HepG2 (cell line): ENCODE results near the gene SLC16A3. TPM values are rescaled to one million over a fixed set of nuclear protein-coding genes. Genes with fewer than 3 reads are reported as not detected.
A peak's percentile ranks its signal among the peaks of the same experiment; 100 is the strongest.

Experiments used
- BRCA1 ChIP-seq: sonication (generic); formaldehyde crosslinking; IDR thresholded peaks from 2 replicates; pipeline ENCODE4 v1.4.0; 2020; ENCODE audit warnings: missing genetic modification reagents
- FOXK1 ChIP-seq: sonication (generic); formaldehyde crosslinking; IDR thresholded peaks from 2 replicates; pipeline ENCODE4 v1.4.0; 2020; ENCODE audit warnings: low read depth, missing genetic modification reagents, borderline replicate concordance
- HDAC6 ChIP-seq: fragments of 200-600 bp; sonication (generic); IDR thresholded peaks from 2 replicates; pipeline ENCODE4 v1.7.0; 2017; ENCODE audit warnings: mild to moderate bottlenecking, antibody characterized with exemption, low read length, low read depth
- HNRNPUL1 ChIP-seq: fragments of 200-400 bp; formaldehyde crosslinking; IDR thresholded peaks from 2 replicates; pipeline ENCODE4 v1.6.1; 2017; ENCODE audit warnings: low read depth, mild to moderate bottlenecking, low read length, moderate library complexity
- MAZ ChIP-seq, 2 experiments: sonication (generic) in 1 of 2; formaldehyde crosslinking in 1 of 2; IDR thresholded peaks; 2 replicates each; pipeline versions ENCODE4 v1.5.0 to v1.6.1; 2012 to 2020; ENCODE audit warnings: low read depth in 2 of 2, mild to moderate bottlenecking in 2 of 2, borderline replicate concordance in 1 of 2, improper control_type of control experiment in 1 of 2, low read length in 1 of 2, missing genetic modification reagents in 1 of 2, moderate library complexity in 1 of 2
- SIN3B ChIP-seq: fragments of 150-350 bp; IDR thresholded peaks from 2 replicates; pipeline ENCODE4 v1.6.1; 2014; ENCODE audit warnings: low read length
- TCF7 ChIP-seq: sonication (generic); IDR thresholded peaks from 2 replicates; pipeline ENCODE4 v1.6.1; 2016; ENCODE audit warnings: antibody characterized with exemption, low read depth
- TGIF2 ChIP-seq: IDR thresholded peaks from 2 replicates; pipeline ENCODE4 v1.6.1; 2016; ENCODE audit warnings: control low read depth, missing compliant biosample characterization
- TMF1 ChIP-seq: sonication (generic); formaldehyde crosslinking; IDR thresholded peaks from 2 replicates; pipeline ENCODE4 v1.8.1; 2022; ENCODE audit warnings: low read depth, missing genetic modification reagents
- ZMYM4 ChIP-seq: sonication (generic); formaldehyde crosslinking; IDR thresholded peaks from 2 replicates; pipeline ENCODE4 v1.8.1; 2023; ENCODE audit warnings: mild to moderate bottlenecking, missing genetic modification reagents
- ZNF30 ChIP-seq: sonication (generic); formaldehyde crosslinking; IDR thresholded peaks from 2 replicates; pipeline ENCODE4 v1.5.0; 2020; ENCODE audit warnings: mild to moderate bottlenecking, missing genetic modification reagents
- ZNF407 ChIP-seq: sonication (generic); formaldehyde crosslinking; IDR thresholded peaks from one replicate; pipeline ENCODE4 v1.5.1; 2020; ENCODE audit warnings: mild to moderate bottlenecking, missing genetic modification reagents; ENCODE audit errors: not compliant biosample characterization
- ZNF777 ChIP-seq: sonication (generic); formaldehyde crosslinking; IDR thresholded peaks from 2 replicates; pipeline ENCODE4 v1.4.0; 2020; ENCODE audit warnings: missing genetic modification reagents
- polyA plus RNA-seq, 8 experiments: library from polyadenylated mRNA; depleted of rRNA in 3 of 8; stranded (reverse) in 7 of 8; unstranded in 1 of 8; fragments of >200 nt; fragmentation: Illumina TruSeq in 4 of 8; extraction: Trizol in 4 of 8; gene quantifications; 2 replicates each; pipeline versions ENCODE4 v1.2.1 to v1.2.3, GENCODE V29; 2011 to 2016; ENCODE audit warnings: low read depth in 4 of 8, missing spikeins in 1 of 8, mixed read lengths in 1 of 8; ENCODE audit not compliant: insufficient read depth in 1 of 8
- total RNA-seq, 5 experiments: library from RNA; depleted of rRNA; stranded (reverse); fragments of >200 nt; fragmentation: Illumina TruSeq; extraction: Trizol; gene quantifications; 2 replicates each; pipeline ENCODE4 v1.2.3, GENCODE V29; 2016; ENCODE audit warnings: low read depth in 1 of 5
- TF ChIP-seq, protein P1 (sequence below): sonication (generic); formaldehyde crosslinking; IDR thresholded peaks from 2 replicates; pipeline ENCODE4 v1.4.0; 2020; ENCODE audit warnings: missing genetic modification reagents
- TF ChIP-seq, protein P2 (sequence below): sonication (generic); IDR thresholded peaks from 2 replicates; pipeline ENCODE4 v1.6.1; 2016; ENCODE audit warnings: low read depth, borderline replicate concordance
- TF ChIP-seq, protein P3 (sequence below), 2 experiments: fragments of 450-650 bp in 1 of 2; sonication (generic) in 1 of 2; formaldehyde crosslinking; IDR thresholded peaks; 2 replicates each; pipeline versions ENCODE4 v1.5.0 to v1.8.0; 2020 to 2022; ENCODE audit warnings: mild to moderate bottlenecking in 1 of 2, missing genetic modification reagents in 1 of 2

Gene SLC16A3
- total and polyA plus RNA-seq, 2 of the 13 experiments (the other 11 are each of a cell fraction or from before 2014, with no cell fraction given) = 242 to 349 TPM

- TF ChIP-seq BRCA1 (CRISPR knock-in tag) = peak; percentile 97
- TF ChIP-seq ZMYM4 (CRISPR knock-in tag) = no peak; the same call in 1 of the 2 replicates
- TF ChIP-seq FOXK1 (CRISPR knock-in tag) = peak; percentile 24; the same call in 1 of the 2 replicates
- TF ChIP-seq ZNF777 (CRISPR knock-in tag) = peak; percentile 95
- TF ChIP-seq, protein P1, sequence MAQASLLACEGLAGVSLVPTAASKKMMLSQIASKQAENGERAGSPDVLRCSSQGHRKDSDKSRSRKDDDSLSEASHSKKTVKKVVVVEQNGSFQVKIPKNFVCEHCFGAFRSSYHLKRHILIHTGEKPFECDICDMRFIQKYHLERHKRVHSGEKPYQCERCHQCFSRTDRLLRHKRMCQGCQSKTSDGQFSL (CRISPR knock-in tag) = peak; percentile 26
- TF ChIP-seq ZNF407 = peak; percentile 90
- peak; percentile 70; the same call in 1 of the 2 replicates for TF ChIP-seq MAZ (IDR thresholded peaks at IDR 0.05; ENCODE audit: borderline replicate concordance, low read depth, low read length)
- peak; percentile 93 for TF ChIP-seq MAZ (CRISPR knock-in tag; IDR thresholded peaks at IDR 0.05; ENCODE audit: low read depth)
- TF ChIP-seq SIN3B = 0 out of 2 replicates have a peak, but pooled peaks have one; percentile 23
- TF ChIP-seq TGIF2 = peak; percentile 69; the same call in 1 of the 2 replicates
- peak; percentile 41; the same call in 1 of the 2 replicates for TF ChIP-seq HNRNPUL1
- TF ChIP-seq ZNF30 = peak; percentile 56
- TF ChIP-seq TMF1 (CRISPR knock-in tag) = peak; percentile 99
- TF ChIP-seq, protein P2, sequence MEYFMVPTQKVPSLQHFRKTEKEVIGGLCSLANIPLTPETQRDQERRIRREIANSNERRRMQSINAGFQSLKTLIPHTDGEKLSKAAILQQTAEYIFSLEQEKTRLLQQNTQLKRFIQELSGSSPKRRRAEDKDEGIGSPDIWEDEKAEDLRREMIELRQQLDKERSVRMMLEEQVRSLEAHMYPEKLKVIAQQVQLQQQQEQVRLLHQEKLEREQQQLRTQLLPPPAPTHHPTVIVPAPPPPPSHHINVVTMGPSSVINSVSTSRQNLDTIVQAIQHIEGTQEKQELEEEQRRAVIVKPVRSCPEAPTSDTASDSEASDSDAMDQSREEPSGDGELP = peak; percentile 65; the same call in 1 of the 2 replicates
- TF ChIP-seq TCF7 = no peak; the same call in 1 of the 2 replicates
- TF ChIP-seq, protein P3, sequence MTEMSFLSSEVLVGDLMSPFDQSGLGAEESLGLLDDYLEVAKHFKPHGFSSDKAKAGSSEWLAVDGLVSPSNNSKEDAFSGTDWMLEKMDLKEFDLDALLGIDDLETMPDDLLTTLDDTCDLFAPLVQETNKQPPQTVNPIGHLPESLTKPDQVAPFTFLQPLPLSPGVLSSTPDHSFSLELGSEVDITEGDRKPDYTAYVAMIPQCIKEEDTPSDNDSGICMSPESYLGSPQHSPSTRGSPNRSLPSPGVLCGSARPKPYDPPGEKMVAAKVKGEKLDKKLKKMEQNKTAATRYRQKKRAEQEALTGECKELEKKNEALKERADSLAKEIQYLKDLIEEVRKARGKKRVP (CRISPR knock-in tag; IDR thresholded peaks at IDR 0.05) = peak; percentile 55 to 77; a peak in 2 of 4 replicates
- TF ChIP-seq HDAC6 = no peak
These were observed 1.9 kb downstream of the SLC16A3 start (continued) for GRCh38 chr17:82230609-82231311.
